ENCODE data around the gene TENT5A.
A peak's percentile ranks its signal among the peaks of the same experiment; 100 is the strongest.
"Not testable (repeated sequence)": the region's sequence is repeated elsewhere in the genome, so short reads cannot be mapped to it uniquely, and the experiment has no call there.

TENT5A gene

DNA sequence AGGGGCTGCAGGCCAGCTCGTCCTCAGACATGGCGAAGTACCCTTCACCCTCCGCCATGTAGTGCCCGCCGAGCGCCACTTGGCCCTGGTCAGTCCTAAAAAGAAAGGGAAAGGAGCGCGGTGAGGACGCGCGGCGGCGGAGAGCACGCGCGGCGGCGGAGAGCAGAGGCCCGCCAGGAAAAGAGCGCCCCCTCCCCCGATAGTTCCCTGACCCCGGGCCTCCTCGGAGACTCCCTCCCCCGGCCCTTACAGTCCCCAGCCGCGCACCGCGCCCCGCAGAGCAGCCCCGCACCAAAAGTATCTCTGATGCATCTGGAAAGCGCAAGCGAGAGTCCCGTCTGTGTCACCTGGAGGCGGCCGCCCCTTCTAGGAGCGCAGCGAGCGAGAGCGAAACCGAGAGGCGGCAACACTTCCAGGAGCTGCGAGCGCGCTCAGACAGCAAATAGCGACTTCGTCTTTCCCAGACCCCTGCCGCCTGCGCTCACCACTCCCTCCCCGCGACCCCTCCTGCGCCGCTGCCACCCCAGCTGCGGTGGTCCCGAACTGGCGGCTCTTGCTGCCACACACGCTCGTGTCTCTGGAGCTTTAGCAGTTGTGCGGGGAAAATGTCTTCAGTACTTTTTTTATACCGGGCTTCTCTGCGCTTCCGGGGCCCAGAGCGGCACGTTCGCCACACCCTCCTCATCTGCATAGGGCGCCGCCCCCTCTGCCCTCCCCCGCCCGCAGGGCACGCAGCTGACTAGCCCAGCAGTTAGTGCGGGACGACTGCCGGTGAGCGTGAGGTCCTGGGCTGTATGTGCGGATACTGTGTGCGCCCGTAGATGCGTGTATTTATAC, at the start of gene TENT5A:
Gene TENT5A (minus strand): TSS at position 598 of the 837 bp plus-strand sequence. CDS start 540 bp downstream, at position 58.
- peak; percentile 94 to 95 for DNase-seq

DNA sequence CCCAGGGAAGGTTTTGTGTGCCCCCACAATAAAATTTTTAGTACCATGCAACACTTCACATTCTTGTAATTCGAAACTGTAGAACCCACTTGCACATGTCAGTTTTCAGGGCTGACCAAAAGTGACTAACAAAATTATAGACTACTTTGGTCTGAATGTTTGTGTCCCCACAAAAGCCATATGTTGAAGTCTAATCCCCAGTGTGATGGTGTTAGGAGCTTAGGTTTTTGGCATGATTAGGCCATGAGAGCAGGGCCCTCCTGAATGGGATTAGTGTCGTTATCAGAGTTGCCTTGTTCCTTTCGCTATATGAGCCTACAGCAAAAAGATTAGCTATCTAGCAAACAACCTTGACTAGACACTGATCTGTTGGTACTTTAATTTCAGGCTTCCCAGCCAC, 49.0 kb upstream of the TENT5A start:
- no peak for DNase-seq

DNA sequence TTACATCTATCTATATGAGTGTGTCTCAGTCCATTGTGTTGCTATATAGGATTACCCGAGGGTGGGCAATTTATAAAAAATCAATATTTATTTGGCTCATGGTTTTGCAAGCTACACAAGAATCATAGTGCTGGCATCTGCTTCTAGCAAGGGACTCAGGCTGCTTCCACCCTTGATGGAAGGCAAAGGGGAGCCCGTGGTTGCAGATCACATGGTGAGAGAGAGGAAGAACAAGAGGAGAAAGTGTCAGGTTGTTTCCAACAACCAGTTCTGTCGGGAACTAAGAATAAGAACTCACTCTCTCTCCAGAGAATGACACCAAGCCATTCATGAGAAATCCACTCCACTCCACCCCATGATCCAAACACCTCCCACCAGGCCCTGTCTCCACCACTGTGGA, 48.2 kb upstream of the TENT5A start:
- peak; percentile 6 to 21 for DNase-seq

DNA sequence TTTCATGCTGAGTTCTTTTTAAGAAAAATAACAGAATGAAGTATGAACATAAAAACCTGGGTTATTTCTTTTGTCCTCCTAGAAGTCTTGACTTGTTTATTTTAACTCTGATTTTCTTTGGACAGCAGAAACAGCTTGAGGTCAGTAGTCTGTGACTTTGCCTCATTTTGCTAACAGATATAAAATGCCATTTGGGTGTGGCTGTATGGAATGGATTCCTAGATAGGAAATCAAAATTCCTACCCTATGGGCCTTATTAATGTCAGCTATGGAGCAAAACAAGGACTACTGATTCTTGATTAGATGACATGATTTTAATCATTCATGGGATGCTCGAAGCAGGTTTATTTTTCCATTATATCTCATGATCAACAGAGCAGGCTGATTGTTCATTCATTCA, 46.8 kb upstream of the TENT5A start:
- DNase-seq = no peak

DNA sequence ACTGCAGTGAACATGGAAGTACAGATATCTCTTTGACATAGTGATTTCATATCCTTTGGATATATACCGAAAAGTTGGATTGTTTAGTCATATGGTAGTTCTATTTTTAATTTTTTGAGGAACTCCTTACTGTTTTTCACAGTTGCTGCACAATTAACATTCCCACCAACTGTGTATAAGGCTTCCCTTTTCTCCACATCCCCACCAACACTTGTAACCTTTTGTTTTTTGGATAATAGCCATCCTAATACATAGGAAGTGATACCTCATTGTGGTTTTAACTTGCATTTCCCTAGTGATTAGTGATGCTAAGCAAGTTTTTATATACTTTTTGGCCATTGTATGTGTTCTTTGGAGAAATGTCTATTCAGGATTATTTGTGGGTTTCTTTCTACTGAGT, 45.1 kb upstream of the TENT5A start:
- DNase-seq = peak in 1 of 2 experiments; percentile 21

DNA sequence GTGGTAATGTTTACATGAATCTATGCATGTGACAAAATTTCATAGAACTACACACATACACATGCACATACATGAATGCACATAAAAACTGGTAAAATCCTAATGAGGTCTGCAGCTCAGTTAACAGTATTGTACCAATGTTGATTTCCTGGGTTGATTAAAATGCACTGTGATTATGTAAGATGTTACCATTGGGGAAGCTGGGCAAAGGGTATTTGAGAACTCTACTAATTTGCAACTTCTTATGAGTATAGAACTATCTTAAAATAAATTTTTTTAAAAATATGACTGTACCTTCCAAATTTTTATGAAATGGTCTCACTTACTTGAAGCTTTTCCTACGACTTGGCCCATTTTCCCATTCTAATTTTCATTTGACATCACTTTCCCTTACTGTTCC, 43.4 kb upstream of the TENT5A start:
- no peak for DNase-seq

DNA sequence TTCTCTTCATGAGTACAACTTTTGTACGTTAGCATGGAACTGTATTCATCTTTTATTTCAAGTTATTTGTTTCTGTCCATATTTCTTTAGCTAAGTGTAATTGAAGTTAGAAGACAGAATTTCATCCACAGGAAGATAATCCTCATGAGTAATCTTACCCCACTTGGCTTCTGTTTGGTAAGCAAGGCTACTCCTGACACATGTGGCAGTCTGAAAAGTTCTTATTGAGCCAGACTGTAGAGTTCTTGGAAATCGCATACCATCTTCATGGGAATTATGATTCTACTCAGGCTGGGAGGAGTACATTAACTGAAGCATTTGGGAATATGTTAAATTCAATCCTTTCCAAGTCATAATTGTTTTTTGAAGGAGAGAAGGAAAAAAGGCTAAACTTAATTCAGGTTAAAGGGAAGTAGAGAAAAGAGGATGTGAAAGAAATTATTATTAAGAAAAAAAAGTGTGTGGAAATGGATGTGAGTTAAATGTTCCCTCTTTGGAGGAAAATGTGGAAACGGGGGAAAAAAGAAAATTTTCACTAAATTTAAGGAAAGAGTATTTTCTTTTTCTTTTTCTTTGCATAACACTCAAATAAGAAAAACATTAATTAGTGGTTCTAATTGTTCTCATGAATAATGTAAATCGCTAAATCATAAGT, 41.5 kb upstream of the TENT5A start:
- no peak for DNase-seq

DNA sequence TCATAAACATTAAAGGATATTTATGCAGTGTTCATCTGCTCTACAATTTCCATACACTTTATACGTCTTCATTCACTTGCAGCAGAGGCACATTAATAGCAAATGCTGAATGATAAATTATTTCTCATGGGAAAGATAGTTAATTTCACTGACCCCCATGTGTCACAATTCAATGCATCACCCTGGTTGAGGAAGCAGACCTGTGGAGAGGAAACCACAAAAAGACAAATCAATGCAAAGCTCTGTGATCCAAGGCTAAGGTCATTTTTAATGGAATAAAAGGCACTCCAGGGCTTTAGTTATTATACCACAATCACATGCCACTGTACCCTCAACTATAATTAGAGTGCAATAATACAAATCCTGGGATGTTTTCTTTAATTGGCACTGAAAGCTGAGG, 40.3 kb upstream of the TENT5A start:
- DNase-seq = no peak

DNA sequence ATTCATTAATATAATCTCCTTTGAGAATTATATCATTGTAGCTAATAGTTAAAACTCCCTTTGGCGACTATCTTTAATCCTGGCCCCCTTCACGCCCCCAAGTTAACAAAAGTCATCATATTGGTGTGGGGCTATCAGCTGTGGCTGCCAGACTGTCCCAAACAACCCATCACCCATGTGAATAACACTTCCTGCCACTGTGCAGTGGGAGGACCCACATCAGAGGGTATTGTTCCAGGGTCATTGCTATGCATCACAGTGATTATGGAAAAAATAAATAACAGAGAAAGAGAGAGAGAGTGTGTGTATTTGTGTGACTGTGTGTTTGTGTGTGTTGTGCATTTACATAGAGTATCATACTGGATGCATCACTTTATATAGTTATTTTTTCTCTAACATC, 39.3 kb upstream of the TENT5A start:
- no peak for DNase-seq

DNA sequence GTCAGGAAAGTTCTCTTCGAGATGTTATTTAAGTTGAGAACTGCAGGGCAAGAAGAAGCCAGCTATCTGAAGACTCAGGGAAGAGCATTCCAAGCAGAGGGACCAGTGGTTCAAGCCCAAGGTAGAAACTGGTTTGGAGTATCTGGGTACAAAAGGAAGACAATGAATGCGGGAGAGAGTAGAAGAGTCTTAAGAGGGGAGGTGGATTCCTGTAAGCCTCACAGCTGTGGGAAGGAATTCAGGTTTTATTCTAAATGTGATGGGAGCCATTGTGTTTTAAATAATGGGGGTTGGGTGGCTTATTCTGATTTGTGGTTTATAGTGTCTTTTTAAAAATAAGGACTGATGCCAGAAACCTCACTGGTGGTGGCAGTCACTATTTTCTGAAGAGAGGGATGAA, 37.6 kb upstream of the TENT5A start:
- no peak for DNase-seq

DNA sequence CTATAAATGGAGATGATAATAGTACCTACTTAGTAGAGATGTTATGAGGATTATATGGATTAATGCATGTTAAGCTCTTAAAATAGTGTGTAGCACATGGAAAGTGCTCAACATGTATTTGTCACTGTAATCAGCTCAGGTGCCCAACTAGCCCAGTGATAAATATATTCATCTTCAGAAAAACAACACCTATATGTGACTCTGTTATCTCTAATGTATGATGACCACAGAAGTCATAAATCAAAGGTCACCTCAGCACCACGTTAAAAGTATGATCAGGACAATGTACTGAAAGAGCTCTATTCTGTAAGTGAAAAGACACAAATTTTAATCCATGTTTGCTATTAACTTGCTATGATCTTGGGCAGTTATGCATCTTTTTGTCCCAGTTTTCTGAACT, 36.8 kb upstream of the TENT5A start:
- DNase-seq = no peak

DNA sequence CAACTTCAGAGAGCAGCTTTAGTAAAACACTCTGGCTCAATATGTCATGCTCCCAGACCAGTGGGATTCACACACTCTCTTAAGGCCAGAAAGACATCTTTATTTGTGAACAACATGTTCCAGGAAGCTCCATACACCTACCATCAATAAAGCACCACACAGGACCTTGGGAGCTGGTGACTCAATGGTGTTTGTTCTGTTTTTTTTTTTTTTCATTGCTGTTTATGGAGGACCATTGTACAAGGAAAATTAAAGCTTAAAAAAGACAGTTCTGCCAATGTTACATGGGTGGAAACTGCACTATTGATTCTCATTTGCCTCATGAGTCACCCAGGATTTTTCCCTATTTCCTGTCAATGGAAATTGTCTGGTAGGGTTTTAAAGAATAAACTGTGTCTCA, 36.3 kb upstream of the TENT5A start:
- no peak for DNase-seq

DNA sequence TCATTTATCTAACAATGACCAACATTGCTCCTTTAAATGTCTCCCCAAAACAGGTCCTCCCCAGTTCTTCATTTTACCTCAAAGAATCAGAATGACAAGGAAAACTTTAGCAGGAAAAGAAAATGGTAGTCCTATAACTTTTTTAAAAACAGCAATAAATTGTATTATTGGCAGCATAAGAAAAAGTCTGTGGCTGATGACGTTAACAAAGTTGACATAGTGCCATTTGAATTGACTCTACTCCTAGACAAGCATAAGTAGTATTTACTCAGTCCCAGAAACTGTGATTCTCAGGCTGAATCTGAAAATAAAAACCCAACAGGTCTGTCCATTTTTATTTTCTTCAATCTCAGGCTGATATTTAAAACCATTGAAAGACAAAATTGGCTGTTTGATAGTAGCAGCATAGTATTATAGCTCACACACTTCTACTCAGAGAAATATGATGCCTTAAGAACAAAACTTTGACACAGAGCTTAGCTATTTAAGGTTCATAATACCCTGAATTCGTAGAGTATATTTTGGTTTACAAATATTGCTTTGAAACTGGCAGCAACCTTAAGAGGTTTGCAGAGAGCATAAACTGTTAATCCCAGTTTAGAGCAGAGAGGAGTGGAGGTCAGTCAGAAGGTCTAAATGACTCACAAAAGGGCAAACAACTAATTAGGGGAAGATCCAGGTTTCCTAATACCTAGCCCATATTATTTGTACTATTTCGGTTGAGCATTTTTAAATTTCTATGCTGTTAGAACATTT, 35.0 kb upstream of the TENT5A start:
- no peak for DNase-seq

DNA sequence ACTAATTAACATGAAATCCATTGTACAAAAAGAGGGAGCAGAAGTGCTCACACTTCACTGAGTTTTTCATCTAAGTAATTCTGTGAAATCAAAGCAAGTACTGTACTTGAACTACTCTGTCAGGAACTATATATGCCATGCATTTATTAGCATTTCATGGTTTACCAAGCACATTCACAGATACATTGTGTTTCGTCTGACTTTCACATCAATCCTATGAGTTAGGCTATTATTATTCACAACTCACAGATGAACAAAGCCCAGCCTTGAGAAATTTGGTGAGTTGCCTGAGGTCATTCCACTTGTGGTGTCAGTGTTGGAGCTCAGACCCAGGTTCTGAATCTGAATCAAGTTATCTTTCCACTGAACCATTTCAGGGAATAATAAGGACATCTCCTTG, 33.7 kb upstream of the TENT5A start:
- DNase-seq = no peak

DNA sequence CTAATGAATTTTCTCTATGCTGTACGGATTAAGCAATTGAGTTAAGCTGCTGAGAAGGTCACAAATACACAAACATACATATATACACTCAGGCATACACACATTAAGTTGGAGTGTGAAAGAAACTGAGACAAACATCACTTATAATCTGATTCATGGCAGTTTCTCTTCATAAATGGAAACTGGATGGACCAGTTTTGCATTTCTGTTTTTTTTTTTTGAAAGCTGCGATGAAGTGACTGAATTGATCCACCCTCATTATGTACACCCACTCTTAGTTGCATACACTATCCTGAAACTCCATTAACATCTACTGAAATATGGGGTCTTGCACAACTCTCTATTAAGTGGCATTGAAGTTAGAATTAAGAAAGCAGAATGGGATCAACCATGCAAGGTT, 32.9 kb upstream of the TENT5A start:
- no peak for DNase-seq

DNA sequence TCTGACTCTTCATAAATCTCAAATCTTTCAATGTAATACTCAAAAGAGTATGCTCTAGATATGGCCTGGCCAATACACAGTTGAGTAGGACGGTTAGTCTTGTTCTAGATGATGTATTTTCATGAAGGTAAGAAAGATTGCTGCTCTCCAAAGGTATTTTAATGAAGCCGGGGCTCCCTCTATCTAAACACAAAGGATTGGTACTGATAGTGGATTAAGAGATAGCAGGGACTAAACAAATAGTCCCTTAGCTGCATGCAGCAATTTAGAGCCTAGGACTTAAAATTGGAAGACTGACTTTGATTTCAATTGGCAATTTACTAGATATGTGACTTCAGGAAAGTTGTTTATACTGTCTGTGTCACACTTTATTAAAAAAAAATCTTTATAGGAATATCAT, 31.4 kb upstream of the TENT5A start:
- DNase-seq = no peak

DNA sequence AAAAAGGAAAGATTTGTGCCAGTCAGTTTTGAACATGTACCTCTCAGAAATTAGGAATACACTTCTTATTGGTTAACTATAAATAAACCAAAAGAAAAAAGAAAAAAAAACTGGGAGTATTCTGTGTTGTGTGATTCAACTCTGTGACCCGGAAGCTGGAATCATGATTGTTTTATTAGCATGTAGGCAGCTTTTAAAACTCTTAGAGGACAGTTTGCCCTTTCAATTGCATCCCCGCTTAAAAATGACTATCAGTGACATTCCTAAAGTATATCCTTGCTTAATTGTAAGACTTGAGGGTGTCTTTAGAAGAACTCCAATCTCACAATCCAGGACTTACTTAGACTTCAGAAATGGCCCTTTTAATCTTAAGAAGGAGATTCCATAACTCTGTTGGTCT, 29.1 kb upstream of the TENT5A start:
- DNase-seq = no peak

DNA sequence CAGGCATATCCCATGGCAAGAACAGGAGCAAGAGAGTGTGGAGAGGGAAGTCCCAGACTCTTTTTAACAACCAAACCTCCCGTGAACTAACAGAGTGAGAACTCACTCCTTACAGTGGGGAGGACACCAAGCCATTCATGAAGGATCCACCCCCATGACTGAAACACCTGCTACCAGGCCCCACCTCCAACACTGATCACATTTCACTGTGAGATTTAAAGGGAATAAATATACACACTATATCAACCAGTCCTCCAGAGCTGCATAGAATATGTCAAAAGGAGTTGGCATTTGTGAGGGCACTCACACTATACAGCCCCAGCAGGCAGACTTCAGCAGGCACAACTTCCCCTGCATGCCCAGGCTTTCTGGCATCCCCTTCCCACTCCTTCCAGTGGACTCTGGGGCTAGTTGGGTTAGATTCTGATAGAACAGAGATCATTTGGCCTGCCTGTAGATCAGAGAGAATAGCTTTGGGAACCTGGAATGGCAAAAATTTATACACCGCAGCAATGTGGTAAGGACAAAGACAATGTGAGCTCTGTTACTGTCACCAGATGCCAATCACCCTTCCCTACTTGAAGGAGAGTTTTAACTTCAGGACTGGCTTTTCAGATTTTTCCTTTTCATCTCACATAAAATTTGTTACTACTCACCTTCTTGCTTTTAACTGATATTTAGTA, 25.2 kb upstream of the TENT5A start:
- no peak for DNase-seq

DNA sequence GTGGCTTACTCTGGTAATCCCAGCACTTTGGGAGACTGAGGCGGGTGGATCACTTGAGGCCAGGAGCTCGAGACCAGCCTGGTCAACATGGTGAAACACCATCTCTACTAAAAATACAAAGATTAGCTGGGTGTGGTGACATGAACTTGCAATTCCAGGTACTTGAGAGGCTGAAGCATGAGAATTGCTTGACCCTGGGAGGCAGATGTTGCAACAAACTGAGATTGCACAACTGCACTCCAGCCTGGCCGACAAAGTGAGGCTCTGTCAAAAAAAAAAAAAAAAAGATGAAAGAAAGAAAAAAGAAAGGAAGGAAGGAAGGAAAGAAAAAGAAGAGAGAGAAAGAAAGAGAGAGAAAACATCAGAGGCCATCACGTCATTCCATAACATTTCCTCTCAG, 23.7 kb upstream of the TENT5A start:
- not testable (repeated sequence) for DNase-seq

DNA sequence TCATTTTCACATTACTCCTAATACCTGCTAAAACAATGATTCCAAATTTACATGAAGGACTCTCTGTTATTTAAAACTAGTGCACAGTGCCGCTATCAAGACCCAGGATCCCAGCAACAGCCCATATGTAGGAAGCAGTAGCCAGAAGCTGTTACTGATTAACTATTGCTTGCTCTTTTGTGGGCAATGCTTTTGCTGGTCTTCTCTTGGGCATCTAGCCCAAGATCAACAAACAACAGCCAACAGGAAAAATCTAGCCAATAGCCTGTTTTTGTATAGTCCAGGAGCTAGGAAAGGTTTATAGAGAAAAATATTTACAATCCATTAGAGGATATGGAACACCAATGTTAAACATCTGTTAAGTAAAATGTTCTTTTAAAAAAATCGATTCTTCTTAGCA, 22.1 kb upstream of the TENT5A start:
- DNase-seq = no peak

DNA sequence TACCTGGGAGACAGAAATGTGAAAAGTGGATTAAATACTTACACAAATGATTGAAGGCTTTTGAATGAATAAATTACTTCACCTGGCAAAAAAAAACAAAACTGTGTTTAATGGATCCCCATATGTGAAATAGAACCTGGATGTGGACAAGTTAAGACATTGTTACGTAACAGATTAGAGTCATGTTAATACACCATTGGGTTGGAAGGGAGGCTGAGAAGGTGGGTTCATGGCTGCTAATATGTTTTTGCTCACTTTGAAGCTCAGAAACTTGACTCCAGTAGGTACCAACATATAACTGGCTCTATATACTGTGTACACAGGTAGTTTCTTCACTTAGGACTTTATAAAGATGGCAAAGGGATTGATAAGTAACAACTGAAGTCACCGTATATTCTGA, 21.4 kb upstream of the TENT5A start:
- DNase-seq = no peak

DNA sequence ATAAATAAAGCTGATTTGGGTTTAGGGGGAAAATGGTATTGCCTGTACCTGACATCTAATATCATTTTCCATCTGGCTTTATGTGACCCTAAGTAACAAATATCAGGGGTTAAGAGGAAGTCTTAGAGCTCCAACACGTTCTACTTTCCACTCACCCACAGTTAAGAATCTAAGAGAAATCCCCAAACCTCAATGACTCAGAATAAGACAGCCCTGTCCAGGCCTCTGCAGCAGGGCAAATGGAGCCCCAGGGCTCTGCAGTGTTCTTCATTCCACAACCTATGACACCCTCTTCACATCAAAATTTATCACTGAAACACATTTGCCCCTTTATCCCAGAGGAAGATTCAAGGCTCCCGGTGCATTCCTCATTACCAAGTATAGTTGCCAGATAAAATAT, 20.3 kb upstream of the TENT5A start:
- DNase-seq = peak; percentile 93 to 94

DNA sequence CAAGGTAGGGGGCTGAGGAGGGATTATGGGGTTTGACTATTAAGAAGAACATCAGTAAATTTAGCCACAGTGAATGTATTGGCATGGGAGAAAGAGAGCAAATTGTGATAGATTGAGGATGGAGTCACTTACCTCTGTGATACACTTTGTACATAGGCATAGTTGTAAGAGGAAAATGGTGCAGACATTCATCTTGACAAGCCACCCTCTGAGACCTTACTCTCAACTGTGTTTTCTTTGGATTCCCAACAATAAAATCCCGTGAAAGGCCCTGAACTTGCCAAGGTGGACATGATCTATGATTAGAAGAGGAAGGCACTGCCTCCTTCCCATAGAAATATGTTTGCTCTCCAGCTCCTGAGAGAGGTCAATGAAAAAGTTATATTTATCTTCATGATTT, 18.6 kb upstream of the TENT5A start:
- DNase-seq = no peak

Measured in Kasumi-1 (cell line).